ENCODE measurements around the gene STXBP4. TPM values are rescaled to one million over a fixed set of nuclear protein-coding genes. Genes with fewer than 3 reads are reported as not detected.

Gene STXBP4
- total RNA-seq, 1 donor from 2014 or later = 3.7 TPM

- no peak for DNase-seq (ENCODE audit: low read depth in 2 of 2)
These were observed 200.6 kb downstream of the STXBP4 start for GRCh38 chr17:55168958-55169687.

DNA sequence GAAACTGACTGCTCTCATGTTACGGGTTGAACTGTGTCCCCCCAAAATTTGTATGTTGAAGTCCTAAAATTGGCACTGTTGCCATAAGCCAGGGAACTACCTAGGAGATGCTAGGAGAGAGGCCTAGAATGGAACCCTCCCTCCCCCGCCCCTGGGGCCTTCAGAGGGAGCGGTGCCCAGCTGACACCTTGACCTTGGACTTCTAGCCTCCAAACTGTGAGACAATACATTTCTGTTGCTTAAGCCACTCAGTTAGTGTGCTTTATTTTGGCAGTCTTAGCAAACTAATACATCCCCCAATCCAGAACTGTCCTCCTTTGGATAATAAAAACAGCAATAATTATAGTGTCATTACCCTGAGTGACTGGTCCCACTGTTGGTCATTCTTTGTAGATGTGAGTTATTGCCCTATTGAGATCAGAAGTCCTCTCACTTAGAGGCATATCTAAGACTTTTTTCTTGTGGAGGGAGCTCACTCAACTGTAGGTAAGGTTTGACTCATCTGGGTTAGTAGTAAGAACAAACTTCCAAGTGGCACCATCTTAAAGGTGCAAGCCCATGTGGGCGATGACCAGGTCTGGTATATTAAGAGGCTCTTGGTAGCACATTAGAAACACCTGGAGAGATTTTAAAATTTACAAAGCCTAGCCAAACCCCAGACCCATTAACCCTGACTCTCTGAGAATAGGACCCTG, 203.2 kb downstream of the STXBP4 start:
- no peak for DNase-seq (ENCODE audit: low read depth in 2 of 2)

- no peak for DNase-seq (ENCODE audit: low read depth in 2 of 2)
These were observed 204.0 kb downstream of the STXBP4 start for GRCh38 chr17:55172612-55173011.

DNA sequence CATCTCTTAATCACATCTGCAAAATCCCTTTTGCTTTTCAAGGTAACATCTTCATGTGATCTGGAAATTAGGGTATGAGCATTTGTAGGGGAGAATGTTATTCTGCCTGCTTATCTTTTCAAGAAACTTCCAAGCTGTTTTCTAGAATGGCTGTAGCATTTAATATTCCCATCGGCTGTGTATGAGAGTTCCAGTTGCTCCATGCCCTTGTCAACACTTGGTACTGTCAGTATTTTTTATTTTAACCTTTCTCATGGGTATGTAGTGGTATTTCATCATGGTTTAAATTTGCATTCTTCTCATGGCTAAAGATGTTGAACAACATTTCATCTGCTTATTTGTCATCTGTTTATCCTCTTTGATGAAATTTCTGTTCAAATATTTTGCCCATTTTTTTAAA, 205.6 kb downstream of the STXBP4 start:
- DNase-seq (ENCODE audit: low read depth in 2 of 2) = no peak

DNA sequence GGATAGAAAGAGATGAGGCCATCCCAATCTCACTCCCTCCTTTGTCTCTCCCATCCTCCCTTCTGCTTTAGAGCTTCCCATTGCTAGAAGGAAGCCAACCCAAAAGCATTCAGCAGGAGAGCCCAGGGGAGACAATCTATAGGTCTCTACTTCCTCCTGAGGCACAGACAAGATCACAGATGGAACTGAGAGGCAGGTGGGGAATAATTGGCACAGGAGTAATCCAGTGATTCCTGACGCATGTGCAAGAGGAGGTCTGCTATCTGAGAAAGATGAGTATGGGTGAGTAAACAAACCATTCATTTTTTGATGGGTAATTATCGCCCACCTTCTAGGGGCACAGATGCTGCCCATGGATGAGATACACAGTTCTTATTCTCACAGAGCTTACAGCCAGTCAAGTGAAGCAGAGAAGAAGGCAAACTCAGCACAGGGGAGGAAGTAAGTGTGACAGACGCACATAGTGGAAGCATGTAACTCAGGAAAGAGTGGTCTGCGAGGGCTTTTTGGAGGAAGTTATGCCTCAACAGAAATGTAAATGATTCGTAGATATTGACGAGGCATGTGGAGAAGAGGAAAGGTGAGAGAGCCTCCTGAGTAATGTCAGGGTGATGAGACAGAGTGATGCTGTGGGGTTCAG, 207.3 kb downstream of the STXBP4 start:
- DNase-seq (ENCODE audit: low read depth in 2 of 2) = no peak

DNA sequence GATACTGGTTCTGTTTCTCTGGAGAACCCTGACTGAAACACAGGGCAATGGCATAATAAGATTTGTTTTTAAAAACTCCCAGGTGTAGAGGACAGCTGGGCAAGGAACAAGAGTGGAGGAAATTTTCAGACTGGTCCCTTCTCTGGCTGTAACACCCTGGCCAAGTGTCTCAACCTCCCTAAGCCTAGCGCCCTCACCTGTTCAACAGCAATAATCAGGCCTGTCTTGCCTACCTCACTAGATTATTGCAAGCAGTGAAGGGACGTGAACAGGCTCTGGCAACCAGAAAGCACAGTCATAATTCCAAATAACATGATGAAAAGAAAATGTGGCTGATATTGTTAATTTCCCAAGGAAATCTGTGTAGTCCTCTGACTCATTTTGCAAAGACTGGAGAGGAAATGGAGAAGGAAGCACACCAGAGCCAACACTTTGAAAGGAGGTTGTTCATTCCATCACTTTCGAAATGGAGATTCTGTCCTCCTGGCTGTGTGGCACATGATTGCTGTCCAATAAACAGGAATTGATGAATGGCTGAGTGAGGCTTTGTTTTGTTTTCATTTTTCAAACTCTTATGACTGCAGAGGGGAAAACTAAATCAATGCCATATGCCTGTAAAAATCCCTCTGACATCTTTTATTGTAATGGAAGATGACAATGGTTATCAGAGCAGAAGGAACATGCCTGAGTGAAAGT, 208.7 kb downstream of the STXBP4 start:
- DNase-seq (ENCODE audit: low read depth in 2 of 2) = peak; percentile 4 to 86

GRCh38 chr17:55177855-55178217, 209.3 kb downstream of the STXBP4 start:
- DNase-seq (ENCODE audit: low read depth in 2 of 2) = no peak

GRCh38 chr17:55186937-55187770, 218.6 kb downstream of the STXBP4 start:
- DNase-seq (ENCODE audit: low read depth in 2 of 2) = peak in 1 of 2 donors; percentile 23

- no peak for DNase-seq (ENCODE audit: low read depth in 2 of 2)
These were observed 222.2 kb downstream of the STXBP4 start for GRCh38 chr17:55190748-55191147.

DNA sequence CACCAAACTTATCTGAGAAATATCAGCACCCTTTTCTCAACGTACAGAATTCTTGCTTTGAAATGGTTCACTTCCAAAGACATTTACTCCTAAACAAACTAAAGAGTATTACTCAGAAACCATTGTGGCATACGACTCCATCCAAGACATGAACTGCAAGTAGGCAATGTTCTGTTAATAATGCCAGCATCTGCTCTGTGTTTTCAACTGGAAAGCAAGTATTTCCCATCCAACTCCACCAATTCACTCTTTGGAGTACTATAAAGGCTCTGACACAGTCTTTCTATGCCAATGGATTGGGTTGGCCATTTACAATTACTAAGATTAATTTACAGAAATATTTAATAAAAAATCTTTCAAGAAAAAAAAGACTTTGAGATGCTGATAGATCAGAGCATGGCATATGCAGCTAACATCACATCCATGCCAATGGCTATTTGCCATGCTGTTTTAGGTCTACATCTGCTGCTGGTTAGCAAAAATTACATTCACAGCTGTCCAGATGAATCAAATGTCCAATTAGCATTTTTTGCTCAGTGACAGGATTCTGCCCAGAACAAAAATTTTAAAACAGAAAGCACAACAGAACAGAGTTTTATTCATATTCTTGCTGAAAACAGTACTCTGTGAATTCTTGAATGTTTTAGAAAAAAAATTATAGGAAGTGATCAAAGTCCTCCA, 230.3 kb downstream of the STXBP4 start:
- DNase-seq (ENCODE audit: low read depth in 2 of 2) = no peak

- DNase-seq (ENCODE audit: low read depth in 2 of 2) = no peak
These were observed 232.3 kb downstream of the STXBP4 start for GRCh38 chr17:55200904-55201303.

DNA sequence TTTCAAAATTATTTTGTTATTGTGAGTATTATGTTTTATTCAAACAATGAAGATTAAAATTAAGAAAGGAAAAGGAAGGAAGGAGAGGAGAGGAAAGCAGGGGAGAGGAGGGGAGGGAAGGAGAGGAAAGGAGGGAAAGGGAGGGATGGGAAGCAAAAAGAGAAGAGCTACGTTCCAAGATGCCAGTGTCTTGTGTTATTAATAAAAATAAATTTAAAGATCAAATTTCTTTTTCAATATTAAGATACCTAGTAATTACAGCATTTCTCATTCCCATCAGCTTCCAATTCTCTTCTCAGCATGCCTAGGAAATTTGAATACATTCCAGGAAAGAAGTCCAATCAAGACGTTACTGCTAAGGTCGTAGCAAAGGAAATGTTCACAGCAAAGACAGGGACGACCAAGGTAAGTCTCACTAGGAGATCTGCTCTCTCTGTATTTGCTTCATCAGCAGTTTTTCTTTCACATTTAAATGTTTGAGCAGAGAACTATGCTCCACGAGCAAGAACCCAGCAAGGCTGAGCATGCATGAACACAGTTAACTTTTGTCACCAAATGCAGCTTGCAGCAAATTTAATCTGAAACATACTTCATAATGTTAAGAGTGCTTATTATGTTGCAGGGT, 232.9 kb downstream of the STXBP4 start:
- DNase-seq (ENCODE audit: low read depth in 2 of 2) = no peak

- no peak for DNase-seq (ENCODE audit: low read depth in 2 of 2)
These were observed 234.3 kb downstream of the STXBP4 start for GRCh38 chr17:55202896-55203295.

DNA sequence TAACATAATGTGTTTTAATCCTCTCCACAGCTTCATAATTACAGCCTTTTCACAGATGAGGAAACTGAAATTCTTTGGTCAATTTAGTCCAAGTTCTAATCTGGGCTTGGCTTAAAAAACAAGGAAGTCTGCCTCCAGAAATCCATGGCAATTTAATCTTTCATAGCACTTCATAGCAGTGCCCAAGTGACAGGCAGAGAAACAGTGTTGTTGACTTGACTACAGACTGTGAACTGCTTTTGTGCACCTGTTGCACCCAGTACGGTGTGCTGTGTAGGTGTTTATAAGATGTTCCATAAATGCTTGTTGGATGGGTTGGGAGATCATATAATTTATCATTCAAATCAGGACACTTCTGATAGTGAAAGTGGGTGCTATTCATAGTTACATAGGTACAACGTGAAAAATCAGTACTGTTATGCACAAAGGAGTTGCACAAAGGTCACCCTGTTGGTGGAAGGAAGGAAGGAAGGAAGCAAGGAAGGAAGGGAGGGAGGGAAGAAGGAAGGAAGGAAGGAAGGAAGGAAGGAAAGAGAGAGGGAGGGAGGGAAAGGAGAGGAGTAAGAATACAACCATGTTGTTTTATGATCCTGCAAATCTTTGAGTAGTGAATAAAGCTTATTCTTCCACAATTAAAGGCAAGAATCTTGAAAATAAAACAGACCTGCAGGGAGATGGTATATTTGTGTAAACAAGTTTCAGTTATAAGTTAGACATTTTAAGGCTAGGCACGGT, 239.7 kb downstream of the STXBP4 start:
- no peak for DNase-seq (ENCODE audit: low read depth in 2 of 2)

DNA sequence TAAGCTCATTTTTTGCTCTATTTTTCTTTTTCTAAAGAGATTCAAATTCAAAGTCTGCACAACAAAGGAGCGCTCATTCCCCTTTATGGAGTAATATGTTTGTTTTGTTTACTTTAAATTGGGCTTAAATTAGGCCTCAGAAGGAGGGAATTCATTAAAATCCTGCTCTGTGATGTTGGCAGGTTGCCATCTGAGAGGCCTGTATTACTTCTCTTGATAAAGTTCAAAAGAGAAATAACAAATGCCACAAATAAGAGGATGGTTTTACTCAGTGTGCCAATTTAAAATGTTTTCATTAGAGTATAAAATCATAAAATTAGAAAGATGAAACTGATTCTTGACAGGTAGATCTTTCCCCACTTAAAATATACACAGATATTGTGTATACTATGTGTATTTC, 241.7 kb downstream of the STXBP4 start:
- DNase-seq (ENCODE audit: low read depth in 2 of 2) = no peak

DNA sequence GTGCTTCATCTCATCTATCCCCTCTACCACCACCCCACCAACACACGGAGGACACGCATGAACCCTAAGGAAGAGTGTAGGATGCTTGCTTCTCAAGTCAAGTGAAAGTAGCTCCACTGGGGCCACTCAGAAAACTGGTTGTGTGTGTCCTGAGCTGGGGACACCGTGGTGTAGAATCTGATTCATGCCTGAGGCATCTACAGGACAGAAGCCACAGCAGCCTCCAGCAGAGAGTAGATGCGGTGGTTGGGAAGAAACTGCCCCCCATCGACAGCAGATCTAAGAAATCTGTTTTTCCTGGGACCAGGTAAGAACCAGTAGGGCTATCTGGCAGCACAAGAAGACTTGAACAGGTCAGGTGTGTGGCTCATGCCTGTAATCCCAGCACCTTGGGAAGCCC, 244.3 kb downstream of the STXBP4 start:
- no peak for DNase-seq (ENCODE audit: low read depth in 2 of 2)

DNA sequence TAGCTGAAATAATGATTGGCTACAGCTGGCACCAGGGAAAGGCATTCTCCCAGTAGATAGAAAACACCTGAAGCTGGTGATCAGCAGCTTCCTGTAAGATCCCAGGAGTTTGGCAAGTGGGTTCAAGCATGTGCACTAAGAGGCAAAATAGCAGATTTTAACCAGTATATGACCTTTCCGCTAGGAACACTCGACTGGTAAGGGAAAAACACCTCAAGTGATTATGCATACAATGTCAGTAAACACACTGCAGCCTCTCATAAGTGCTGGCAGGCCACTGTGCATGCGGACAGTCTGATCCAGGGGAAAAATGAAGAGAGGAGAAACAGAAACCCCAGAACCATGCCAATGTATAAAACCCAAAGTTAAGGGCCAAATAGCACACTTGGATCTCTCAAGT, 247.1 kb downstream of the STXBP4 start:
- no peak for DNase-seq (ENCODE audit: low read depth in 2 of 2)

DNA sequence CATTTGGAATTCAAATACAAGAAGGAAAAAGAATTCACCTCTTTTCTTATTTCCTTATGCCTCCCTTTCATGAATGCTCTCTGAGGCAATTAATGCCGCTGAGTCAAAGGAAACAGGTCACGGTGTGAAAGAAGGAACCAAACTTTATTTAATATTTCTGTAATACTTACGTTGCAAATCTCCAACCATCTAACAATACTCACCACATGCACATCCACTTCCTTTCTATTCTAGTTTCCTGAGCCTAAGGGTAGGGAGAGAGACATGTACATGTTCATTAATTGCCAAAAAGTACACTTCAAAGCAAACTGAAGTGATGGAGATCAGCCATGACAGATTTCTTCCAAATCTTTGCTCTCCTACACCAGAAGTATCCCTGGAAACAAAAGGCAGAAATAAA, 248.3 kb downstream of the STXBP4 start:
- DNase-seq (ENCODE audit: low read depth in 2 of 2) = no peak

GRCh38 chr17:55219459-55219858, 250.9 kb downstream of the STXBP4 start:
- DNase-seq (ENCODE audit: low read depth in 2 of 2) = no peak

GRCh38 chr17:55219934-55220333, 251.4 kb downstream of the STXBP4 start:
- DNase-seq (ENCODE audit: low read depth in 2 of 2) = no peak

Measured in dermis microvascular lymphatic vessel endothelial cell (primary cell).